ENCODE measurements around the gene ZNF622. TPM values are rescaled to one million over a fixed set of nuclear protein-coding genes. Genes with fewer than 3 reads are reported as not detected.

The ZNF622 gene
- total RNA-seq, 1 donor from 2014 or later: 40.0 TPM

DNA sequence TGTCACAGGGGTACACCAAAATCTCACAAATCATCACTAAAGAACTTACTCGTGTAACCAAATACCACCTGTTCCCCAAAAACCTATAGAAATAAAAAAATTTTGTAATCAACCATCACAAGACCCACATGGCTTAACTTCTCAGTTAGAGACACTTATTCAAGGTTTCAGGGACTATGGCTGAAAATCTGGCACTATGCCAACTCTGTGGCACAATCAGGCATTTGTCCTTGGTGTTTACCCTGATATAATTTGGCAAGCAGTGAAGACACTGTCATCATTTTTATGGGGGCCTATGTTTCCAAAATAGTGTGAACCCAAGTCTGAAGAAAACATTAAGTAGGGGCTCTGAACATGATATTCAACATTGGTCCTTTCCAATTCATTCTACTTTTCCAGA, 59.0 kb downstream of the ZNF622 start:
- TF ChIP-seq, protein P1, sequence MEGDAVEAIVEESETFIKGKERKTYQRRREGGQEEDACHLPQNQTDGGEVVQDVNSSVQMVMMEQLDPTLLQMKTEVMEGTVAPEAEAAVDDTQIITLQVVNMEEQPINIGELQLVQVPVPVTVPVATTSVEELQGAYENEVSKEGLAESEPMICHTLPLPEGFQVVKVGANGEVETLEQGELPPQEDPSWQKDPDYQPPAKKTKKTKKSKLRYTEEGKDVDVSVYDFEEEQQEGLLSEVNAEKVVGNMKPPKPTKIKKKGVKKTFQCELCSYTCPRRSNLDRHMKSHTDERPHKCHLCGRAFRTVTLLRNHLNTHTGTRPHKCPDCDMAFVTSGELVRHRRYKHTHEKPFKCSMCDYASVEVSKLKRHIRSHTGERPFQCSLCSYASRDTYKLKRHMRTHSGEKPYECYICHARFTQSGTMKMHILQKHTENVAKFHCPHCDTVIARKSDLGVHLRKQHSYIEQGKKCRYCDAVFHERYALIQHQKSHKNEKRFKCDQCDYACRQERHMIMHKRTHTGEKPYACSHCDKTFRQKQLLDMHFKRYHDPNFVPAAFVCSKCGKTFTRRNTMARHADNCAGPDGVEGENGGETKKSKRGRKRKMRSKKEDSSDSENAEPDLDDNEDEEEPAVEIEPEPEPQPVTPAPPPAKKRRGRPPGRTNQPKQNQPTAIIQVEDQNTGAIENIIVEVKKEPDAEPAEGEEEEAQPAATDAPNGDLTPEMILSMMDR (IDR thresholded peaks at IDR 0.05; ENCODE audit: partially characterized antibody, unreplicated experiment): no peak
- Mint-ChIP-seq H3K27ac (ENCODE audit: unreplicated experiment) (no peak overlapping the region), H3K4me1 (ENCODE audit: low read depth, unreplicated experiment) (no peaks in the 10 kb centered on the region), H3K4me3 (ENCODE audit: unreplicated experiment) (no peak overlapping the region), H3K9me3 (ENCODE audit: unreplicated experiment) (peaks cover 3% of the 10 kb centered on the region), H3K36me3 (ENCODE audit: unreplicated experiment) (no peaks in the 10 kb centered on the region), H3K27me3 (ENCODE audit: unreplicated experiment) (no peaks in the 10 kb centered on the region)
- no peak for DNase-seq

DNA sequence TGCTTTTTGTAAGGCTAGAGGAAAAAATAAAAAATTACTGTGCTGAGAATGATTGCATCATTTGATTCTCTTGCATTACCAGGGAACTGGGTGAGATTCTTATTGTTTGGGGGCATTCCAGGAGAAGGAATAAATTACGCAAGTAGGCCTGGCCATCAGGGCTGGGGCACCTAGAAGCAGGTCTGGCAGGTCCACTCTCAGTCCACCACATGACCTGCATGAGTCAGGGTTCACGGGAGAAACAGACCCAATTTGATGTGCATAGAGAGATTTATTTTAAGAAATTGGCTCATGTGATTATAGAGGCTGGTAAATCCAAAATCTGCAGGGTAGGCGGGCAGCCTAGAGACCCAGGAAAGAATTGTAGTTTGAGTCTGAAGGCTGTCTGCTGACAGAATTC, 59.6 kb downstream of the ZNF622 start:
- no peak overlapping the region for H3K4me3 Mint-ChIP-seq (ENCODE audit: unreplicated experiment)
- no peak for DNase-seq
- no peak overlapping the region for H3K27ac Mint-ChIP-seq (ENCODE audit: unreplicated experiment)
- peaks cover 6% of the 10 kb centered on the region for H3K36me3 Mint-ChIP-seq (ENCODE audit: unreplicated experiment)
- no peaks in the 10 kb centered on the region for H3K27me3 Mint-ChIP-seq (ENCODE audit: unreplicated experiment)
- peaks cover 3% of the 10 kb centered on the region for H3K9me3 Mint-ChIP-seq (ENCODE audit: unreplicated experiment)
- TF ChIP-seq, protein P1 (IDR thresholded peaks at IDR 0.05; ENCODE audit: partially characterized antibody, unreplicated experiment): no peak
- H3K4me1 Mint-ChIP-seq (ENCODE audit: low read depth, unreplicated experiment): no peaks in the 10 kb centered on the region

Other genes with a start within 250 kb of the ZNF622 start
- 6.3 TPM for gene RETREG1, start 151.2 kb upstream of the ZNF622 start, total RNA-seq (ENCODE audit: unreplicated experiment)